ENCODE measurements around the gene PRMT5.
A peak's percentile ranks its signal among the peaks of the same experiment; 100 is the strongest.
"Not testable (repeated sequence)": the region's sequence is repeated elsewhere in the genome, so short reads cannot be mapped to it uniquely, and the experiment has no call there.

Gene PRMT5

GRCh38 chr14:22929104-22929960 lies at the start of gene PRMT5:
PRMT5 (minus strand) TSS chr14:22929376; CDS start chr14:22929361, 15 bp downstream.
- TF ChIP-seq POLR2A (IDR thresholded peaks at IDR 0.05; ENCODE audit: low read length) (peak; percentile 92), GATA1 (IDR thresholded peaks at IDR 0.05; ENCODE audit: low read depth, low read length) (no peak)
- peak; percentile 99 for DNase-seq

- TF ChIP-seq GATA1 (IDR thresholded peaks at IDR 0.05; ENCODE audit: low read depth, low read length), result no peak
- TF ChIP-seq POLR2A (IDR thresholded peaks at IDR 0.05; ENCODE audit: low read length), result no peak
- no peak for DNase-seq
Measured at GRCh38 chr14:22978487-22978837, 49.3 kb upstream of the PRMT5 start.

GRCh38 chr14:22977684-22978486 lies 48.7 kb upstream of the PRMT5 start:
- DNase-seq, result no peak
- TF ChIP-seq GATA1 (IDR thresholded peaks at IDR 0.05; ENCODE audit: low read depth, low read length) (no peak), POLR2A (IDR thresholded peaks at IDR 0.05; ENCODE audit: low read length) (no peak)

- no peak for DNase-seq
- TF ChIP-seq POLR2A (IDR thresholded peaks at IDR 0.05; ENCODE audit: low read length) (no peak), GATA1 (IDR thresholded peaks at IDR 0.05; ENCODE audit: low read depth, low read length) (no peak)
Measured at GRCh38 chr14:22977434-22977683, 48.2 kb upstream of the PRMT5 start.

GRCh38 chr14:22976620-22977433 lies 47.7 kb upstream of the PRMT5 start:
- TF ChIP-seq POLR2A (IDR thresholded peaks at IDR 0.05; ENCODE audit: low read length) (no peak), GATA1 (IDR thresholded peaks at IDR 0.05; ENCODE audit: low read depth, low read length) (no peak)
- no peak for DNase-seq

GRCh38 chr14:22974530-22975313 lies 45.5 kb upstream of the PRMT5 start:
- DNase-seq, result no peak
- TF ChIP-seq POLR2A (IDR thresholded peaks at IDR 0.05; ENCODE audit: low read length), result no peak
- TF ChIP-seq GATA1 (IDR thresholded peaks at IDR 0.05; ENCODE audit: low read depth, low read length), result no peak

- DNase-seq, result peak; percentile 56 to 76
- TF ChIP-seq GATA1 (IDR thresholded peaks at IDR 0.05; ENCODE audit: low read depth, low read length) (no peak), POLR2A (IDR thresholded peaks at IDR 0.05; ENCODE audit: low read length) (no peak)
Measured at GRCh38 chr14:22973217-22974032, 44.2 kb upstream of the PRMT5 start.

- TF ChIP-seq POLR2A (IDR thresholded peaks at IDR 0.05; ENCODE audit: low read length), result no peak
- no peak for TF ChIP-seq GATA1 (IDR thresholded peaks at IDR 0.05; ENCODE audit: low read depth, low read length)
- DNase-seq, result no peak
Measured at GRCh38 chr14:22972313-22972930, 43.2 kb upstream of the PRMT5 start.

GRCh38 chr14:22971152-22971551 lies 42.0 kb upstream of the PRMT5 start:
- no peak for DNase-seq
- TF ChIP-seq GATA1 (IDR thresholded peaks at IDR 0.05; ENCODE audit: low read depth, low read length), result no peak

- DNase-seq, result no peak
- TF ChIP-seq POLR2A (IDR thresholded peaks at IDR 0.05; ENCODE audit: low read length), result no peak
- TF ChIP-seq GATA1 (IDR thresholded peaks at IDR 0.05; ENCODE audit: low read depth, low read length), result no peak
Measured at GRCh38 chr14:22966783-22967269, 37.6 kb upstream of the PRMT5 start.

- DNase-seq, result not testable (repeated sequence)
Measured at GRCh38 chr14:22965916-22966782, 37.0 kb upstream of the PRMT5 start.

Data from erythroblast (primary cell).